ENCODE results near the gene AK8.

GRCh38 chr9:132743931-132744479 lies 134.1 kb downstream of the AK8 start:
- TF ChIP-seq FOXA1 (IDR thresholded peaks at IDR 0.05): no peak
- TF ChIP-seq NFRKB (IDR thresholded peaks at IDR 0.05): no peak
- no peak for TF ChIP-seq BHLHE40 (IDR thresholded peaks at IDR 0.05; ENCODE audit: borderline replicate concordance)
- no peak for TF ChIP-seq ELF4 (IDR thresholded peaks at IDR 0.05)
- TF ChIP-seq FOXK2 (IDR thresholded peaks at IDR 0.05): no peak
- no peak for TF ChIP-seq FOXM1 (IDR thresholded peaks at IDR 0.05; ENCODE audit: borderline replicate concordance)
- no peak for TF ChIP-seq L3MBTL2 (conservative IDR thresholded peaks at IDR 0.05)
- TF ChIP-seq SUZ12 (IDR thresholded peaks at IDR 0.05): no peak
- TF ChIP-seq HDGF (IDR thresholded peaks at IDR 0.05; ENCODE audit: borderline replicate concordance): no peak
- TF ChIP-seq SP1 (IDR thresholded peaks at IDR 0.05): no peak
